COLO668 (cell line): ENCODE results near the gene TBC1D22A.

ENCODE experiments used
- DNase-seq: peaks from one replicate; lab custom pipeline; 2025; ENCODE audit not compliant: unreplicated experiment; lab: John Stamatoyannopoulos, UW

TBC1D22A gene

DNA sequence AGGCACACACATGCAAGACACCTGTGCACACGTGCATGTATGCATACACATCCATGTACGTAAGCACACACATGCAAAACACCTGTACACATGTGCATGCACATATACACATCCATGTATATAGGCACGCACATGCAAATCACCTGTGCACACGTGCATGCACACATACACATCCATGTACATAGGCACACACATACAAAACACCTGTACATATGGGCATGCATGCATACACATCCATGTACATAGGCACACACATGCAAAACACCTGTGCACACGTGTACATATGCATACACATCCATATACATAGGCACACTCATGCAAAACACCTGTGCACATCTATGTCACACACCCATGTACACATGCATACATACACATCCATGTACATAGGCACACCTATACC is 458.3 kb downstream of the TBC1D22A start:
- no peak for DNase-seq

DNA sequence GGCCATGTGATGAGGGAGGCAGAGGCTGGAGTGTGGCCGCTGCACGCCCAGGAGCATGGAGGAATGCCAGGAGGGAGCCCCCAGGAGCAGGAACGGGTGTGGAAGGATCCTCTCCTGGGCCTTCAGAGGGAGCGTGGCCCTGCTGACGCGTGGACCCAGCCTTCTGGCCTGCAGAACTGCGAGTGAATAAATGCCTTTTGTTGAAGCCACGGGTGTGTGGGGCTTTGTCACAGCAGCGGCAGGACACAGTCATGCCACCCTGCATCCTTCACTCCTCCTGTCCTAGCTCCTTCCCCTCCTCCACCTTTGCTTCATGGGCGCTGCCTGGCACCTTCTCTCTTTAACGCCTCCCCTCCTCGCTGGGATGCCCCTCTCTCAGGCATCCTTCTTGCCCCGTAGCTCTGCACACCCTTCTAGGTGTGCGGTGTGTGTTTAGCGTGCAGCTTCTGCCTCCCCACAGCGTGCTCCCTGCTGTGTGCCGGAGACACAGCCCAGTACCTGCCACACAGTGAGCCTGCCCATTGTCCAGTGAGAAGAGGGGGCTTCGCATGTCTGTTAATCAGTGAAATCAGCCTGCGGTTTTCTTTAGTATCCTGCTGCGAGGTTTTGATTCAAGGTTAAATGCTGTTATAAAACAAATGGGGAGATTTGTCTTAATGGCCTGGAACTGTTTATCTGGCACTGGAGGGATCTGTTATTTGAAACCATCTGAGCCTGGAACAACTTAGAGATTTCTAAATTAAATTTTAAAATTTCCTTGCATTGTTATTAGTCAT is 459.6 kb downstream of the TBC1D22A start:
- DNase-seq, result no peak
